Measurements from ENCODE around the gene KRT15. TPM values are rescaled to one million over a fixed set of nuclear protein-coding genes. Genes with fewer than 3 reads are reported as not detected.

Gene KRT15
- total RNA-seq, 4 donors from 2014 or later = 802 to 1,380 (median 1,140) TPM

GRCh38 chr17:41490000-41490990 is 28.4 kb downstream of the KRT15 start:
- TF ChIP-seq CTCF (IDR thresholded peaks at IDR 0.05) = no peak
- no peak for TF ChIP-seq POLR2A (IDR thresholded peaks at IDR 0.05)
- DNase-seq (ENCODE audit: low spot score in 2 of 2) = no peak
- WGBS, 2 donors = 67 to 75% methylated on average over 10 of the region's 10 CpGs
- intact Hi-C loops (cut with DNase I; ENCODE audit: low total_unique reads) = no loop called here
- no peak overlapping the region for H3K4me3 ChIP-seq (ENCODE audit: low read depth, poor library complexity, severe bottlenecking)

DNA sequence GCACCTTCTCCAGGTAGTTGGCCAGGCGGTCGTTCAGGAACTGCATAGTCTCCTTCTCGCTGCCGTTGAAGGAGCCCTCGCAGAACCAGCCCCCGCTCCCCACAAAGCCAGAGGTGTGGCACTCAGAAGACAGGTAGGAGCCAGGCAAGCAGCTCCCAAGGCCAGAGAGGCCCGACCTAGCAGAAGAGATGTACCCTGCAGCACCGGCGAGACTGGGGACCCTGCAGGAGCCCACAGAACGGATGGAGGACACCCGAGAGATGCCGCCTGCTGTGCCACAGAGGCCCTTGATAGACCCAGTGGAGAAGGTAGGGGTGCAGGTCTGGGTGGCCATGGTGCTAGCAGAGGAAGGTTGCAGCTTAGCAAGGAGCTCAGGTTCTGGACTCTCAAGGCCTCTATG is 29.2 kb downstream of the KRT15 start, which contains the start of gene KRT36:
TSS of gene KRT36 (minus strand) at position 380 of the 400 bp plus-strand sequence. CDS start at position 334, 46 bp downstream.
- intact Hi-C loops (cut with DNase I; ENCODE audit: low total_unique reads) = no loop called here
- no peak for DNase-seq (ENCODE audit: low spot score in 2 of 2)
- no peak within 1 kb of the TSS for H3K4me3 ChIP-seq (ENCODE audit: low read depth, poor library complexity, severe bottlenecking)
- TF ChIP-seq POLR2A (IDR thresholded peaks at IDR 0.05) (no peak), CTCF (IDR thresholded peaks at IDR 0.05) (no peak)
- 90 to 95% methylated on average over 10 to 12 of the region's 12 CpGs for WGBS, 2 donors

DNA sequence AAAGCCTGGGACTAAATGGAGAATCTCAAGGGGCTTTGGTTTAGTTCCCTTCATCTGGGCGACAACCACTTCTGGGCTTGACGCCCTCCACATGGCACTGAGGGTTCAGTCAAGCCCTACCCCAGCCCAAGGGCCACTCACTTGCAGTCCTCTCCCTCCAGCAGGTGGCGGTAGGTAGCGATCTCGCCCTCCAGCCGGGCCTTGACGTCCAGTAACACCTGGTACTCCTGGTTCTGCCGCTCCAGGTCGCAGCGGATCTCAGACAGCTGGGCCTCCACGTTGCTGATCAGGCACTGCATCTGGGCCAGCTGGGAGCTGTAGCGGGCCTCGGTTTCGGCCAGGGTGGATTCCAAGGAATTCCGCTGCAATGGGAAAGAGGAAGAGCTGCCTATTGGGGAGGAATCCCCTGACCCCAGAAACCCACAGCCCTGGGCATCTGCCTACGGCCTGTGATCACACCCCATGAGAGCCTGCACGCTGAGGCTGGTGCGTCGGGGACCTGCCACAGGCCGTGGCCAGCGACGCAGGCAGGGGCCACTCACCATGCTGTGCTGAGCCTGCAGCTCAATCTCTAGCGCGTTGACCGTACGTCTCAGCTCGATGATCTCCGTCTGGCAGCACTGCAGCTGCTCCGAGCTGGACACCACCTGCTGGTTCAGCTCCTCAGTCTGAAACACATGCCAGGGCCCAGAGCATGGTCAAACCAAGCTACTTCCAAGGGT is 31.7 kb downstream of the KRT15 start:
- TF ChIP-seq CTCF (IDR thresholded peaks at IDR 0.05) = no peak
- no peak for TF ChIP-seq POLR2A (IDR thresholded peaks at IDR 0.05)
- WGBS, 2 donors = 71 to 83% methylated on average over 25 to 29 of the region's 29 CpGs
- intact Hi-C loops (cut with DNase I; ENCODE audit: low total_unique reads) = no loop called here
- DNase-seq (ENCODE audit: low spot score in 2 of 2) = no peak
- no peak overlapping the region for H3K4me3 ChIP-seq (ENCODE audit: low read depth, poor library complexity, severe bottlenecking)

- no peak for DNase-seq (ENCODE audit: low spot score in 2 of 2)
- no peak overlapping the region for H3K4me3 ChIP-seq (ENCODE audit: low read depth, poor library complexity, severe bottlenecking)
- intact Hi-C loops (cut with DNase I; ENCODE audit: low total_unique reads) = no loop called here
- no peak for TF ChIP-seq POLR2A (IDR thresholded peaks at IDR 0.05)
- no peak for TF ChIP-seq CTCF (IDR thresholded peaks at IDR 0.05)
- WGBS, 2 donors = 93 to 94% methylated on average over 13 of the region's 13 CpGs
Observed at GRCh38 chr17:41486316-41486715, 32.4 kb downstream of the KRT15 start.

- TF ChIP-seq CTCF (IDR thresholded peaks at IDR 0.05) (no peak), POLR2A (IDR thresholded peaks at IDR 0.05) (no peak)
- no peak overlapping the region for H3K4me3 ChIP-seq (ENCODE audit: low read depth, poor library complexity, severe bottlenecking)
- WGBS, 2 donors = 87 to 90% methylated on average over 8 of the region's 8 CpGs
- no peak for DNase-seq (ENCODE audit: low spot score in 2 of 2)
- intact Hi-C loops (cut with DNase I; ENCODE audit: low total_unique reads) = no loop called here
Observed at GRCh38 chr17:41484920-41485904, 33.5 kb downstream of the KRT15 start.

All from lower leg skin (tissue), 4 donors.